HG02588 (cell line): ENCODE results near the gene WDR81.
"Not testable (repeated sequence)": the region's sequence is repeated elsewhere in the genome, so short reads cannot be mapped to it uniquely, and the experiment has no call there.

Experiments
- ATAC-seq: cut with Tn5 transposase; IDR thresholded peaks from one replicate; pipeline ENCODE4 v1.9.1; 2021; ENCODE audit warnings: mild to moderate bottlenecking, moderate library complexity; ENCODE audit not compliant: unreplicated experiment

Gene WDR81

DNA sequence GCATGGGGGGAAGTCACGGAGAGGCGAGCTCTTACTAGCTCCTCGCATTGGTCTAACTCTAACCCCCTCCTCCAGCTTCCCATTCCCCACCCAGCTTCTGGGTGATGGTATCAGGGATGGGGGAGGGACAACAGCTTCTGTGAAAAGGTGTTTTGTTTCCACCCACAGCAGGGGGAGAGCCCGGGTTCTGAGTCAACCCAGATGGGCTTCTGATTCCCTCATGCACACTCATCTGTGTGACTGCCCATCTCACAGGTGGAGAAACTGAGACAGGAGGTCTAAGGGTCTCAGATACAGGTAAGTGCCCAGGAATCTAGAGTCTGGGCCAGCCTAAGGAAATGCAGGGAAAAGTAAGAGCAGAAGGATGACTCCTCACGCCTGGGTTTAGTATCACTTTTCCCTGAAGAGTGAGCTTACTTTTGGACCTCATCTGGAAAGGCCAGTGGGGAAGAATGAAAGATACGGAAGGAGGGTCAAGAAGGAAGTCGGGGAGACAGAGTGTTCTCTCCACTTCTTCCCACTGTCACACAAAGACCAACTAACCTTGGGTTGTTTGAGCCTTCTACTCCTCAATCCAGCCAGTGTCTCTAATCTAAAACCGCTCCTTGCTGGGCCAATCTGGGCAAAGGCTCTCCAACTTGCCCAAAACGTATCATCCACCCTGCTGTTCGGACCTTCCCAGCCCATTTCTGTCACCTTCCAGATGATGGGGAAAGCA, 11.2 kb upstream of the WDR81 start:
- no peak for ATAC-seq

DNA sequence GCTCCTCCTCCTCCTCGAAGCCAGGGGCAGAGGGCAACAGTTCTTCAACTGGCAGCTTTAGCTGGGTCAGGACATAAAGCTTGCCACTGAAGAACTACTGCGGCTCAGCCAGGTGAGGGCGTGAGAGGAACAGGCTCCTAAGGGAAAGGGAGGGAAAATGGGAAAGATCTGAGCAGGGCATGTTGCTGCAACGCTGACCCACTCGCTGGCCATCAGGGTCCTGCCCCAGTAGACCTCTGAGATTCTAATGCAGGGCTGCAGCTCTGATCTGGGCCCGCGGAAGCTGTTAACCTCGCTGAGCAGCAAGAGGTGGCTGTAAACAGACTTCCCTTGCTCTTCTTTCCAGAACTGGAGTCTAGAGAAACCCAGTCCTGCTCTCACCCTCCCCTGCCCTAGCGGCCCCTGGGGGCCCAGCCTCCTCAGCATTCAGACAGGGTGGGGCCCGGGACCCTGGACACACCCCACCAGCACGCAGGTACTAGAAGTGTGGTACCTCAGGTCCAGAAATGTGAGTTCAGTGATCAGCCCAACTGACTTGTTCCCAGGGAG, 10.6 kb upstream of the WDR81 start:
- no peak for ATAC-seq

DNA sequence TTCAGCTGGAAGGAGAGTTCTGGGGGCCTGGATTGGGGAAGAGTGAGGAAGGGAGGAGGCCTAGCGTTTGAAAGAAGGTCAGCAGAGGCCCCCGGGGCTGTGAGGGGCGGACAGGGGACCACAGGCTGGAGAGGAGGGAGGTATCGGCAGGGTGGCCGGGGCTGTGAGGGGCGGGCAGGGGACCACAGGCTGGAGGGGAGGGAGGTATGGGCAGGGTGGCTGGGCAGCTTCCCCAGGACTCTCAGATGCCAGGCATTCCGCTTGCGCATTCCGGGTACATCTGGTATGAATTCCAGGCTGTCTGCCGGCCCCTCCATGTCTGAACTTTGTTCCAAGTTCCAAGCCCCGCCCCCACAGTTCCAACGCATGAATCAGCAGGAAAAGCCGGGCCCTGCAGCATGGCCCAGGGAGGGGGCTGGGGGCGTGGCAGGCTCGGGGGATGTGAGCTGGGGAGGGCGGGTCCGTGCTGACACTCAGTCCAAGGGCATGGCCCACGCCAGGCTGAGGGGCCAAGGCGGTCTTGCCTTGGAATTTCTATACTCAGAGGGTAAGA, 10.0 kb upstream of the WDR81 start:
- no peak for ATAC-seq

DNA sequence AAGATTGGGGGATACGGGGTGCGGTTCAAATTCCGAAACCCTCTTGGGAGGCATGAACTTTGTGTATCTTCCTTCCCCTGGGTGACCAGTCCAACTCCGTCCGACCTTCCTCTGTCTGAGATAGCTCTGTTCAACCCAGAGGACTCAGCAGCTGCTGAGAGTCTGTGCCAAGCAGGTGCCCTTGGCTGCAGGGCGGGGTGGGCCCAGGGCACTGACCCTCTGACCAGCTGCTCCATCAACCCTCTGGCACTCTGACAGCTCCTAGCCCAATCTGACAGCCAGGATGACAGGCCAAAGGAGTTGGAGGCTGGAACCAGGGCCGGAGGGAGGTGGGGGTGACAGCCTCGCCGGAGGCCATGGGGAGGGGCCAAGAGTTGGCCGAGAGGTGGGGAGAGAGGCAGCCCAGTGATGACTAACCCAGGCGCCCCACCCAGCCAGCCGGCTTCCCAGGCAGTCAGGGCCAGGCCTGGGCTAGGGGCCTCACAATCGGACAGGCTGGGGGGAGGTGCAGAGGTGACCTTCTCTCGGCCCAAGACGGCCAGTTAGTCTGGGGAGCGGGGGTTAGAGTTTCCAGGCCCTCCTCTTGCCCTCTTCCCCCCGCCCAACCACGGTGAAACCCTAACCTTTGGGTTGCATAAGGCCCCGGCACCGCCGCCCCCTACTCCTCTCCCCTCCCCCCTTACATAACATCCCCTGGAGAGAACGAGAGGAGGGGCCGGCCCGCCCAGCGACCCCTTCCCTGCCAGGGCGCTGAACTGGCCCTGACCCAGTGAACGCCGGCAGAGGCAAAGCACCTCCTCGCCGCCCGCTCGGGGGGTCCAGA, 9.3 kb upstream of the WDR81 start:
- no peak for ATAC-seq

DNA sequence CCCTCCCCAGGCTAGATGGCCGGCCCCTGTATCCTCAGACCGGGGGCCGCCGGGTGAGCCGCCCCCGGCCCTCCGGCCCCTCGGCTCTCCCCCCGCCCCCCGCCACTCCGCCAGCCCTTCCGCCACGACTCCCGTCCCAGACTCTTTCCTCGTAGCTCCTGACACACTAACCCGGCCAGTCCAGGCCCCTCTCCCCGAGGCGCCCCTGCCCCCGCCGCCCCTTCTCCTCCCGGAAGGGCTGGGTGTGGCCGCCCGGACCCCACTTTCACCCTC, 8.8 kb upstream of the WDR81 start:
- no peak for ATAC-seq

DNA sequence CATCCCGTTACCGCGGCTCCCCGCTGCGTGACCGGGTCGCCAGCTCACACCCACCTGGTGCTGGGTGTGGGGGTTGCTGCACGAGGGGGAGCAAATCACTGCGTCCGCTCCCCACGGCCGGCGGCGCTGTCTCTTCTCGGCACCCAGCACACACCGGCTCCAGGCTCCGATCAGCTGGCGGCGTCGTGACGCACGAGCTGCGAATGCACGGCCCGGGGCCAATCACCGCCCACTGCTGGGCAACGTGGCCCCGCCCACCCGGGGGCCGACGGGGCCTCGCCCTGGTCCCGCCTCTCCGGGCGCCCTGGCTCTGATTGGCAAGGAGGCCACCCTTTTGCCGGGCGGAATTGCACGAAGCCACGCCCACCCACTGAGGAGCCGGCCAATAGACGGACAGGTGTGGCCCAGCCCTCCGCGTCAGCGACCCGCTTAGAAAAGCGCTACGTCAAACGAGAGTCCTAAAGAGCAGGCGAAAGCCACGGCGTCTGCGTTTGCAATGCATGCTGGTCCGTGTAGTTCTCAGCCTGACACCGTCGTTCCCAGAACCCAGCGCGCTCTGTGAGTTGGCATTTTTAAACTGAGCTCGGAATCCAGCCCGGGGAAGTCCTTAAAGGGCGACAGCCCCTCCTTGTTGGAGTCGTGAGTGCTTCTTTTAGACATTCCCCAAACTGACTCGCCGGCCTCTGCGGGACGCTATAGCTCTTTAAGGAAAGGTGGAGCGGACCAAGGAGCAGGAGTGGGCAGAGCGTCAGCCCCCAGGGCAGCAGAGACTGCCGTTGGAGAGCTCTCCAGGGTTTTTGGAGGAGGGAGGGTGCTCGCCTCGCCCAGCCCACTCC, 8.2 kb upstream of the WDR81 start:
- ATAC-seq: peak; percentile 71

DNA sequence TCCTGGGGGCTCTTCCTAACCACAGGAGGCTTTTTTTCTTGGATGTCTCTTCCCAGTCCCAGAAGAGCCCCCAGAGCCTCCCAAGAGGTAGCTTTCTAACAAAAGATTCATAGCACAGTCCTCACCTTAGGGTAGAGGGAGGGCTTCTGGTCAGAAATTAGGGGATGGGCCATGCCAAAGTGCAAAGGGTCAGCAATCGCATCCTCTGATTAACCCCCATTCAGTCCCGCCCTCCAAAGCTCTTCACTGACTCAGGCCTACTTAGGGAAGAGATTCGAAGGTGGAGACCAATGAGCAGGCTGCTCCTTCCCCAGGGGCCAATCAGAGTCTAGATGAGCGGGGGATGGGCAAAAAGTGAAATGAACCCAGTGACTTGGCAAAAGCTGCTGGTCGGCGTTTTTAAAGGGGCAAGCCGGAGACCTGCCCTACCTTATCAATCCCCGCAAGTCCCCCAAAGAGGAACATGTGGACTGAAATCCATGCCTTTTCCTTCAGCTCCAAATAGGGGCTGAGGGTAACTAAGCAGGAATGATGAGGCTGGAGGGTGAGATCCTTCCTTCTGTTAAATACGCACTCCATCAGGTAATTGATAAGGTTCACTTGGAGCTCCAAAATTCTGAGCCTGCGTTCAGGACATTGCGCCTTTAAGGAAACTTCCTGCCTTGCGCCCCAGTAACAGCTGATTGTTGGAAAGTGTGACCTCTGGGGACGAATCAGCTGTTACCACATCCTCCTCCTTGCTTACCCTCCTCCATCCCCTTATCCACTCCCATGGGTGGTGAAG, 7.4 kb upstream of the WDR81 start:
- ATAC-seq: peak; percentile 36

DNA sequence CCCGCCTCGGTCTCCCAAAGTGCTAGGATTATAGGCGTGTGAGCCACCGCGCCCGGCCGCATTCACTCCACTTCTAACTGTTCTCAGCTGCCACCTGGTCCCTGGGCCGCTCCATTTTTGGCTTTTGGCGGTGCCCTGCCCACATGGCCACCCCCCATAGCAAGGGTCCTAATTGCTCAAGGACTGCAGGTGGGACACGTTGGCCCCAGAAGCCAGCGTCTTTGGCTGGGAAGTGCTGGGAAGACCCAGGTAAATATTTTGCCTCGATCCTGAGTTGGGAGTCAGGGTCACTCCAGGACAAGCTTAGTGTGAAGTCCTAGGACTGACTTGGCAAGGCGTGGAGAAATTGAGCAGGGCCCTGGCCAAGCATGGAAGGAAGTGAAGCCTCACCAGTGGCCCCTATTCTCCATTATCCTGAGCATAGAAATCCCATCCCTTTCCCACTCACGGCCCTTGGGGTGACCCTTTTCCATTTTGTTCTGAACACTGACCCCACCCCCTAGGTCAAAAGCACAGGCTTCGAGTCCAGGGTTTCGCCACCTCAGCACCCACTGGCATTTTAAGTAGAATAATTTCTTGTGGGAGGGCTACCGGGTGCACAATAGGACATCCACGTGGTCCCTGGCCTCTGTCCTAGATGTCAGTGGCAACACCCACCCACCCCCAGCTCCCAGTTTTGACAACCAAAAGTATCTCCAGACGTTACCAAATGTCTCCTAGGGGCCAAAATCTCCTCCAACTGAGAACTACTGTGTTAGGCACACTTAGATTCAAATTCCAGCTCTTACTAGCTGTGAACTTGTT, 5.9 kb upstream of the WDR81 start:
- no peak for ATAC-seq

DNA sequence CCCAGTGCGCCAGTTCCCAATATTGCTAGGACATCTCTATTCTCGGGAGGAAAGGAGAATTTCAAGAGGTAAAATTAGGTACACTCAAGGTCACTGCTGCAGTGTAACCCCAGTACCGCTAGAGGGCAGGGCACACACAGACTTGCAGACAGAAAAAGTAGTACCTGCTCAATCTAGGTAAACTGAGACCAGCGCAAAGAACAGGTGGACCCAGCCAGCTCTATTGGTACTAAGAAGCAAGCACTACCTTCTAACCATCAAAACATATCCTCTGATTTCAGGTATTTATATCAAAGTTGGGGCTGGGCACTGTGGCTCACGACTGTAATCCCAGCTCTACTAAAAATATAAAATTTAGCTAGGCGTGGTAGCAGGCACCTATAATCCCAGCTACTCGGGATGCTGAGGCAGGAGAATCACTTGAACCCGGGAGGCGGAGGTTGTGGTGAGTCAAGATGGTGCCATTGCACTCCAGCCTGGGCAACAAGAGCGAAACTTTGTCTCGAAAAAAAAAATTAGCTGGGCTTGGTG, 3.6 kb upstream of the WDR81 start:
- ATAC-seq: no peak

DNA sequence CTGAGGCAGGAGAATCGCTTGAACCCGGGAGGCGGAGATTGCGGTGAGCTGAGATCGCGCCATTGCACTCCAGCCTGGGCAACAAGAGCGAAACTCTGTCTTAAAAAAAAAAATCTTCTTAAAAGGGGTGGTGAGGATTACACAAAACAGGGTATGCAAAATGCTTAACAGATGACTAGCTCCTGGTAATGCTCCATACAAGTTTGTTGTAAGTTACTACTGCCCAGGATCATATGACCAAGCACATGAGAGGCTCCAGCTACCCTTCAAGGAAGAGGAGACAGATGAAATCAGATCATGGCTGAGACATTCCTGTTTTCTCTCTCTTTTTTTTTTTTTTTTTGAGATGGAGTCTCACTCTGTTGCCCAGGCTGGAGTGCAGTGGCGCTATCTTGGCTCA, 2.5 kb upstream of the WDR81 start:
- ATAC-seq: not testable (repeated sequence)

DNA sequence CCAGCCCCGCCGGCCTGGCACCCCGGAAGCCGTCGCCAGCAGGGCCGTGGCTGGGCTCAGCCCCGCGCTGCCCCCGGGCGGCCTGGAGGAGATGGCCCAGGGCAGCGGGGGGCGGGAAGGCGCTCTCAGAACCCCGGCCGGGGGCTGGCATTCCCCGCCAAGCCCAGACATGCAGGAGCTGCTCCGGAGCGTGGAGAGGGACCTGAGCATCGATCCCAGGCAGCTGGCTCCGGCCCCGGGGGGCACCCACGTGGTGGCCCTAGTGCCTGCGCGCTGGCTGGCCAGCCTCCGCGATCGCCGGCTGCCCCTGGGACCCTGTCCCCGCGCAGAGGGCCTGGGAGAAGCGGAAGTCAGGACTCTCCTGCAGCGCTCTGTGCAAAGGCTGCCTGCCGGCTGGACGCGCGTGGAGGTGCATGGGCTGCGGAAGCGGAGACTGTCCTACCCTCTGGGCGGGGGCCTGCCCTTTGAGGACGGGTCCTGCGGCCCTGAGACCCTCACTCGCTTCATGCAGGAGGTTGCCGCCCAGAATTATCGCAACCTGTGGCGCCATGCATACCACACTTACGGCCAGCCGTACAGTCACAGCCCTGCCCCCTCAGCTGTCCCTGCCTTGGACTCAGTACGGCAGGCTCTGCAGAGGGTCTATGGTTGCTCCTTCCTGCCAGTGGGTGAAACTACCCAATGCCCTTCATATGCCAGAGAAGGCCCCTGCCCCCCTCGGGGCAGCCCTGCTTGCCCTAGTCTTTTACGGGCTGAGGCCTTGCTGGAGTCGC, 551 bp downstream of the WDR81 start:
- ATAC-seq: no peak

DNA sequence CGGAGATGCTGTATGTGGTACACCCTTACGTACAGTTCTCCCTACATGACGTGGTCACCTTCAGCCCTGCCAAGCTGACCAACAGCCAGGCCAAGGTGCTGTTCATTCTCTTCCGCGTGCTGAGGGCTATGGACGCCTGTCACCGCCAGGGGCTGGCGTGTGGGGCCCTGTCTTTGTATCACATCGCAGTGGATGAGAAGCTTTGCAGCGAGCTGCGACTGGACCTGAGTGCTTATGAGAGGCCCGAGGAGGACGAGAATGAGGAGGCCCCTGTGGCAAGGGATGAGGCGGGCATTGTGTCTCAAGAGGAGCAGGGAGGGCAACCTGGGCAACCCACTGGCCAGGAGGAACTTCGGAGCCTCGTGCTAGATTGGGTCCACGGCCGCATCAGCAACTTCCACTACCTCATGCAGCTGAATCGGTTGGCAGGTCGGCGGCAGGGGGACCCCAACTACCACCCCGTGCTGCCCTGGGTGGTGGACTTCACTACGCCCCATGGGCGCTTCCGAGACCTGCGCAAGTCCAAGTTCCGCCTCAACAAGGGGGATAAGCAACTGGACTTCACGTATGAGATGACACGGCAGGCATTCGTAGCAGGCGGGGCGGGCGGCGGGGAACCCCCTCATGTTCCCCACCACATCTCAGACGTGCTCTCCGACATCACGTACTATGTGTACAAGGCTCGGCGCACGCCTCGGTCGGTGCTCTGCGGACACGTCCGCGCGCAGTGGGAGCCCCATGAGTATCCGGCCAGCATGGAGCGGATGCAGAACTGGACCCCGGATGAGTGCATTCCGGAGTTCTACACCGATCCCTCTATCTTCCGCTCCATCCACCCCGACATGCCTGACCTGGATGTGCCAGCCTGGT, 1.4 kb downstream of the WDR81 start:
- no peak for ATAC-seq

DNA sequence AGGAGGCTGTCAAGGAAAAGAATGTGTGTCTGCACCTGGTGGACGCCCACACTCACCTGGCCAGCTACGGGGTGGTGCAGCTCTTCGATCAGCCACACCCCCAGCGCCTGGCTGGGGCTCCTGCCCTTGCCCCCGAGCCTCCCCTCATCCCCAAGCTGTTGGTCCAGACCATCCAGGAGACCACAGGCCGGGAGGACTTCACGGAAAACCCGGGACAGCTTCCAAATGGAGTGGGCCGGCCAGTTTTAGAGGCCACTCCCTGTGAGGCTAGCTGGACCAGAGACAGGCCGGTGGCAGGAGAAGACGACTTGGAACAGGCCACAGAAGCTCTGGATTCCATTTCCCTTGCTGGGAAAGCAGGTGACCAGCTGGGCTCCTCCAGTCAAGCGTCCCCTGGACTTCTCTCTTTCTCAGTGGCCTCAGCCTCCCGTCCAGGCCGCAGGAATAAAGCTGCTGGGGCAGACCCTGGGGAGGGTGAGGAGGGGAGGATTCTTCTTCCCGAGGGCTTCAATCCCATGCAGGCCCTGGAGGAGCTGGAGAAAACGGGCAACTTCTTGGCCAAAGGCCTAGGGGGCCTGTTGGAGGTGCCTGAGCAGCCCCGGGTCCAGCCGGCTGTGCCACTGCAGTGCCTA, 2.2 kb downstream of the WDR81 start:
- ATAC-seq: no peak

DNA sequence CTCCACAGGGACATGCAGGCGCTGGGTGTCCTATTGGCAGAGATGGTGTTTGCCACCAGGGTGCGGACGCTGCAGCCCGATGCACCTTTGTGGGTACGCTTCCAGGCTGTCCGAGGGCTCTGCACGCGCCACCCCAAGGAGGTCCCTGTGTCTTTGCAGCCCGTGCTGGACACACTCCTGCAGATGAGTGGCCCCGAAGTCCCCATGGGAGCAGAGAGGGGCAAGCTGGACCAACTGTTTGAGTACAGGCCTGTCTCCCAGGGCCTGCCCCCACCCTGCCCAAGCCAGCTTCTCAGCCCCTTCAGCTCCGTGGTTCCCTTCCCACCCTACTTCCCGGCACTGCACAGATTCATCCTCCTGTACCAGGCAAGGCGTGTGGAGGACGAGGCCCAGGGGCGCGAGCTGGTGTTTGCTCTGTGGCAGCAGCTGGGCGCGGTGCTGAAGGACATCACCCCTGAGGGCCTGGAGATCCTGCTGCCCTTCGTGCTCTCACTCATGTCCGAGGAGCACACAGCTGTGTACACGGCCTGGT, 2.8 kb downstream of the WDR81 start:
- no peak for ATAC-seq

DNA sequence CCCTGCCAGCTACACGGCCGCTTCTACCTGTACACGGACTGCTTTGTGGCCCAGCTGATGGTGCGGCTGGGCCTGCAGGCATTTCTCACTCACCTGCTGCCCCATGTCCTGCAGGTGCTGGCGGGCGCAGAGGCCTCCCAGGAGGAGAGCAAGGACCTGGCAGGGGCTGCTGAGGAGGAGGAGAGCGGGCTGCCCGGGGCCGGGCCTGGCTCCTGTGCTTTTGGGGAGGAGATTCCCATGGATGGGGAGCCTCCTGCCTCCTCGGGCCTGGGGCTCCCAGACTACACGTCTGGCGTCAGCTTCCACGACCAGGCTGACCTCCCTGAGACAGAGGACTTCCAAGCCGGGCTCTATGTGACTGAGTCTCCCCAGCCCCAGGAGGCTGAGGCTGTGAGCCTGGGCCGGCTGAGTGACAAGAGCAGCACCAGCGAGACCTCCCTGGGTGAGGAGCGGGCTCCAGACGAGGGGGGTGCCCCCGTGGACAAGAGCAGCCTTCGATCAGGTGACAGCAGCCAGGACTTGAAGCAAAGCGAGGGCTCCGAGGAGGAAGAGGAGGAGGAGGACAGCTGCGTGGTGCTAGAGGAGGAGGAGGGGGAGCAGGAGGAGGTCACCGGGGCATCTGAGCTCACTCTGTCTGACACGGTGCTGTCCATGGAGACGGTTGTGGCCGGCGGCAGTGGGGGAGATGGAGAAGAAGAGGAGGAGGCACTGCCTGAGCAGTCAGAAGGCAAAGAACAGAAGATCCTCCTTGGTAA, 3.5 kb downstream of the WDR81 start:
- ATAC-seq: no peak

DNA sequence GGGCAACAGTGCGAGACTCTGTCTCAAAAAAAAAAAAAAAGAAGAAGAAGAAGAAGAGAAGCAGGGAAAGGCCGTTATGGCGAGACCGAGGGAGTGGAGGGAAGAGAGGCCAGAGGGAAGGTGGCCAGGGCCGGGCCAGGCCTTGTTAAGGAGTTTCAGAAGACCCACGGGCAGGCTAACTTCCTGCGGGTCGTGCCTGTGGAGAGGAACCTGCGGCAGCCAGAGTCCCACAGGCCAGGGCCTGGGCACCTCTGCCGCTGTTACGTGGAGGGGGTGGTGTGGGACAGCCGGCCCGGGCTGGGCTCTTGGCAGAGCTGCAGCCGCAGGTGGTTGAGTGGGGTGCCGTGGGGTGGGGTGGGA, 5.4 kb downstream of the WDR81 start:
- ATAC-seq: no peak
